NCI-H524 treated with DMSO at 0.1 percent for 48 hours (cell line): Measurements from ENCODE around the gene TSPAN16.
"Not testable (repeated sequence)": the region's sequence is repeated elsewhere in the genome, so short reads cannot be mapped to it uniquely, and the experiment has no call there.

Experiments used
- DNase-seq: peaks from one replicate; lab custom pipeline; 2025; lab: John Stamatoyannopoulos, UW

The TSPAN16 gene

DNA sequence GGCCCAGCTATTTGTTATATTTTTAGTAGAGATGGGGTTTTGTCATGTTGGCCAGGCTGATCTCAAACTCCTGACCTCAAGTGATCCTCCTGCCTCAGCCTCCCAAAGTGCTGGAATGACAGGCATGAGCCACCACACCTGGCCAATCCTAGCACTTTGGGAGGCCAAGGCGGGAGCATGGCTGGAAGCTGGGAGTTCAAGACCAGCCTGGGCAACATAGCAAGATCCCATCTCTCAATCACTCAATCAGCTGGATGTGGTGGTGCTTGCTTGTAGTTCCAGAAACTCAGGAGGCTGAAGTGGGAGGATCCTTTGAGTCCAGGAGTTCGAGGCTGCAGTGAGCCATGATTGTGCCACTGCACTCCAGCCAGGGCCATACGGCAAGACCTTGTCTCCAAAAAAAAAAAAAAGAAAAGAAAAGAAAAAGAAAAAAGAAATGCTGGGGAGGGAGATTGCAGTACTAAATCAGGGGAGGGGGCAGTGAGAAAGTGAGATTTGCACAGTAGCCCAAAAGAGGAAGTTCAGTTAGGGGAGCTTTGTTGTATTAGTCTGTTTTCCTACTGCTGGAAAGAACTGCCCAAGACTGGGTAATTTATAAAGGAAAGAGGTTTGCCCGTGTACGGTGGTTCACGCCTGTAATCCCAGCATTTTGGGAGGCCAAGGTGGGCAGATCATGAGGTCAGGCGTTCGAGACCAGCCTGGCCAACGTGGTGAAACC, 24.5 kb downstream of the TSPAN16 start:
- DNase-seq: not testable (repeated sequence)

GRCh38 chr19:11321191-11322126, 25.5 kb downstream of the TSPAN16 start:
- DNase-seq: no peak

GRCh38 chr19:11322269-11323024, 26.5 kb downstream of the TSPAN16 start:
- no peak for DNase-seq

DNA sequence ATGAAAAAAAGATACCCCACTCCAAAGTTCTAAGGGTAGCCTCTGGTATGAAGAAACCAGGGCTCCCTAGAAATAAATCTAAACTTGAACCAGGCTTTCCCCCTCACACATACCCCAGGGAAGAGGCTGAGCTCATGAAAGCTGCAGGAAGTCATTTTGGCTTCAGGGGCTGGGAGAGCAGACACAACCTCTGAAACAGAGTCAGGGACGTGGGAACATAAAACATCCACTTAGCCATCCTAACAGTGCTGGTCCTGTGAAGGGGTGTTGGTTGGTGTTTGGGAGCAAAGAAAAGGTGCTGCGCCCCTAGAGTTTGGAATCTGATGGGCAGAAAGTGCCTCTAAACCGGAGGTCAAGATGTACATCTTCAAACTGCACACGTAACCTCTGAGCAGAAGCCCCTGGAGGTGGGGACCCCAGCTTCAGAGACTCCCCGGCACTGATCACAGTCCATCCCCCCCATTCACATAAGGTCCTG, 27.7 kb downstream of the TSPAN16 start:
- DNase-seq: no peak

- no peak for DNase-seq
Measured at GRCh38 chr19:11324079-11324661, 28.2 kb downstream of the TSPAN16 start.

- DNase-seq: no peak
Measured at GRCh38 chr19:11324748-11325389, 28.9 kb downstream of the TSPAN16 start.

DNA sequence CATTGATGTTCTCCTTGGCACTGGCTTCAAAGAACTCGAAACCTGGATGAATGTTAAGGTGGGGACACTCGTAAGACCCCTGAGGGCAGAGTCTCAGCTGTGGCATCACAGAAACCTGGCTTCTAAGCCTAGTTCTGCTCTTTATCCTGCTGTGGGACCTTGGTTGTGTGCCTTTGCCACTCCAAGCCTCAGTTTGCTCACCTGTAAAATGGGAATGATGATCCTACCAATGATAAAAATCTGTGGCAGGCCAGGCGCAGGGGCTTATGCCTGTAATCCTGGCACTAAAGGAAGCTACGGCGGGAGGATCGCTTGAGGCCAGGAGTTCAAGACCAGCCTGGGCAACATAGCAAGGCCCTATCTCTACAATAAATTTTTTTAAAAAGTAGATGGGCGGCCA, 29.6 kb downstream of the TSPAN16 start:
- no peak for DNase-seq

DNA sequence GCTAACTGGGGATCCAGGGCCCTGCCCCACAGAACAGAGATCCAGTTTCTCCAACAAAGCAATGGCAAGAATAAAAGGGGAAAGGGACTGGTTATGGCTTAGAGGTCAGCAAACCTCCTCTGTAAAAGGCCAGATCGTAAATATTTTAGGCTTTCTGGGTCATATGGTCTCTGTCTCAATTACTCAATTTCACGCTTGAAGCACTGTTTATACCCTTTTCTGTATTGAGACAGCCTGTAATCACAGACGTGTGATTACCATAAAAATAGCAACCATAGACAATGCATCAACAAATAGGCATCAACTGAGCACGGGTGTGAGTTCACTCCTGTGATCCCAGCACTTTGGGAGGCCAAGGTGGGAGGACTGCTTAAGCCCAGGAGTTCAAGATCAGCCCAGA, 34.2 kb downstream of the TSPAN16 start:
- DNase-seq: no peak

DNA sequence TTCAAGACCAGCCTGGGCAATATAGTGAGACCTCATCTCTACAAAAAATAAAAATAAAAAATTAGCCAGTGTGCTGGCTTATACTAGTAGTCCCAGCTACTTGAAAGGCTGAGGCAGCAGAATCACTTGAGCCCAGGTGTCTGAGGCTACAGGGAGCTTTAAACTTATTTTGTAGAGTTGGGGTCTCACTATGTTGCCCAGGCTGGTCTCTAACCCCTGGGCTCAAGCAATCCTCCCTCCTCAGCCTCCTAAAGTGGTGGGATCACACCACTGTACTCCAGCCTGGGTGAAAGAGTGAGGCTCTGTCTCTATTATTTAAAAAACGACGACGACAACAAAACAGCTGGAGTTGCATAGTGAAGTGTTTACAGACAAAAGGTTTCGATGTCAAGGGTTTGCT, 35.5 kb downstream of the TSPAN16 start:
- no peak for DNase-seq

- no peak for DNase-seq
Measured at GRCh38 chr19:11332822-11333221, 36.9 kb downstream of the TSPAN16 start.

DNA sequence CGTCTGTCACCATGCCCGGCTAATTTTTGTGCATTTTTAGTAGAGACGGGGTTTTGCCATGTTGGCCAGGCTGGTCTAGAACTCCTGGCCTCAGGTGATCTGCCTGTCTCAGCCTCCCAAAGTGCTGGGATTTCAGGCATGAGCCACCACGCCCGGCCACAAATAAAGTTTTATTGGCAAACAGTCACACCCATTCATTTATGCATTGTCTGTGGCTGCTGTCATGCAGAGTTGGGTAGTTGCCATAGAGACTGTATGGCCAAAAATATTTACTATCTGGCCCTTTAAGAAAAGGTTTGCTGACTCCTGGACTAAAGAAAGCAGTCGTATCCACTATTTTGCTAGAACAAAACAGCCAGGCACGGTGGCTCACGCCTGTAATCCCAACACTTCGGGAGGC, 37.9 kb downstream of the TSPAN16 start:
- not testable (repeated sequence) for DNase-seq

- no peak for DNase-seq
Measured at GRCh38 chr19:11335449-11336146, 39.6 kb downstream of the TSPAN16 start.

- no peak for DNase-seq
Measured at GRCh38 chr19:11337080-11337479, 41.1 kb downstream of the TSPAN16 start.

DNA sequence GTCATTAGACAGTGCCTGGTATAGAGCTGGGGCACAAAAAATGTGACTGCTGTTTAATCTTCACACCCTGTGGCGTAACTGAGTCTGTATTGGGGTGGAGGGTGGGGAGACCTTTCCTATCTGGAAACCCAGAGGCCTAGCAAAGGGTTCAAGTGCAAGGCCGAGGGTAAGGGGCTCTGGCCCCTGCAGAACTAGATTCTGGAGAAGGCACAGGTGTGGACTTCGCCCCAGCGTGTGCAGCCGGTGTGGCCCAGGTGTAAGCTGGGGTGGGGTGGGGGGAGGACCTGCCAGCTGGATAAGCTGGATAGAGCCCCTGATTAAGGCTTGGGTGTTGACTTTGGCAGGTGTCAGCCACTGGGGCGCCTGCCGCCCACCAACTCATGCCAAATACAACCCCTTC, 42.2 kb downstream of the TSPAN16 start:
- no peak for DNase-seq

DNA sequence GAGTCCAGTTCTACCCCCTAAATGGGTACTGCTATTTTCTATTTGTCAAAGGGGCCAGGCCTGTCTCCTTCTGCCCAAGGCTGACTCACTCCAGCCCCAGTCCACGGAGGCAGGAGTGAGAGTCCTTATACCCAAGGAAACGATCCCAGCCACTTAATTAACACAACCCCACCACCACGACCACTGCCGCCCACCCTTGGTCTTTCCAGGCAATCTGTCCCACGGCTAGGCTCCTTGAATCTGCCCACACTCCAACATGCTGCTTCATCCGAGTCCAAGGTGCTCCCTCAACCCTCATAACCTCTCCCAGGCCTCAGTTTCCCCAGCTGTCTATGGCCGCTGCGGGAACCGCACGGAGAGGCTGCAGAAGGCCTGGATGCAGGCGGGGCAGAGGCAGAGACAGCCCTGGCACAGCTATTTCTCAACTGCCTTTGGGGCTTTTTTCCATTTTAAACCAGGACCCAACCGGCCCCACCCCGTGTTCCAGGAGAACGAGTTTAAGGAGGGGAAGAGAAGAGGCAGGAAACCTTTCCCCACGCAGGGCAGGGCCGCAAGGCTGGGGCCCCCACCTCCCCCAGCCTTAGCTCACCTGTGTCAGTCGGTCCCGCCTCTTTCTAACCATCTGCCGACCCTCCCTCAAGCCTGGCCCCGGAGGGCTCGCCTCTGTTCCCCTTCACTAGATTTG, 42.8 kb downstream of the TSPAN16 start:
- DNase-seq: no peak

- DNase-seq: peak; percentile 65
Measured at GRCh38 chr19:11339254-11340098, 43.5 kb downstream of the TSPAN16 start, which contains the start of gene RAB3D. TSS of gene RAB3D (minus strand) at chr19:11339657. CDS start at chr19:11337399, 2,258 bp downstream.

DNA sequence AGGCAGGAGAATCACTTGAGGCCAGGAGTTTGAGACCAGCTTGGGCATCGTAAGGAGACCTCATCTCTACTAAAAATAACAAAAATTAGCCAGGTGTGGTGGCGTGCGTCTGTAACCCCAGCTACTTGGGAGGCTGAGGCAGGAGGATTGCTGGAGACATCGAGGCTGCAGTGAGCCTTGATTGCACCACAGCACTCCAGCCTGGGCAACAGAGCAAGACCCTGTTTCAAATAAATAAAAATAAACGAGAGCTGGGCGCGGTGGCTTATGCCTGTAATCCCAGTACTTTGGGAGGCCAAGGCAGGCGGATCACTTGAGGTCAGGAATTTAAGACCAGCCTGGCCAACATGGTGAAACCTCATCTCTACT, 44.1 kb downstream of the TSPAN16 start:
- not testable (repeated sequence) for DNase-seq

GRCh38 chr19:11342429-11342828, 46.5 kb downstream of the TSPAN16 start:
- no peak for DNase-seq

- no peak for DNase-seq
Measured at GRCh38 chr19:11345122-11345803, 49.3 kb downstream of the TSPAN16 start.
